GM12878 (cell line): ENCODE measurements around the gene FAM163B. TPM values are rescaled to one million over a fixed set of nuclear protein-coding genes. Genes with fewer than 3 reads are reported as not detected.

Source experiments
- ATAC-seq: fragments of 200-7000 bp; cut with Tn5 transposase; 3 replicates; pipeline ENCODE4 v1.9.1; 2020; ENCODE audit warnings: mild to moderate bottlenecking, moderate library complexity
- BruUV-seq: library from RNA; stranded (reverse); fragments of 400-500 nt; replicated peaks from 2 replicates; lab custom pipeline; 2021; lab: Mats Ljungman, UMichigan
- CTCF ChIA-PET: fragments of 300-600 bp; sonication (Branson Sonifier 250); formaldehyde crosslinking; extraction: SDS; loops from one replicate; lab custom pipeline; 2021; ENCODE audit warnings: inconsistent platforms; lab: Yijun Ruan, JAX
- POLR2A ChIA-PET: fragments of 350-600 bp; formaldehyde crosslinking; extraction: SDS; loops from one replicate; lab custom pipeline; 2021; ENCODE audit warnings: inconsistent platforms; lab: Charles Lee
- RAD21 ChIA-PET: fragments of 300-600 bp; sonication (Branson Sonifier 250); formaldehyde crosslinking; loops from one replicate; lab custom pipeline; 2023; ENCODE audit warnings: antibody characterized with exemption; ENCODE audit not compliant: unreplicated experiment; lab: Charles Lee
- SMC1A ChIA-PET: fragments of 300-600 bp; sonication (Branson Sonifier 250); formaldehyde crosslinking; loops from one replicate; lab custom pipeline; 2023; ENCODE audit not compliant: unreplicated experiment, uncharacterized antibody; lab: Charles Lee
- DNase-seq: peaks from one replicate; pipeline ENCODE4 v3.0.0-alpha.2; 2011; ENCODE audit warnings: low read depth, low spot score
- FAIRE-seq: peaks from 3 replicates; lab custom pipeline; 2011; peaks lifted over from hg19 to GRCh38; lab: Jason Lieb, UNC
- H2AFZ ChIP-seq: 2 replicates; pipeline ENCODE4 v1.6.0; 2011; ENCODE audit warnings: low read depth, low read length, control low read depth; ENCODE audit not compliant: control insufficient read depth
- H3K27ac ChIP-seq: 2 replicates; pipeline ENCODE4 v1.5.1; 2011; ENCODE audit warnings: control low read depth; ENCODE audit not compliant: control insufficient read depth, insufficient read depth
- H3K27me3 ChIP-seq, 2 experiments: replicated peaks in 1 of 2; 2 replicates each; pipeline versions ENCODE4 v1.6.0 to v1.6.1; 2011; ENCODE audit warnings: low read length in 1 of 2; ENCODE audit not compliant: control insufficient read depth in 2 of 2, insufficient read depth in 2 of 2
- H3K36me3 ChIP-seq, 2 experiments: 2 replicates each; pipeline ENCODE4 v1.5.1; 2011; ENCODE audit warnings: low read length in 1 of 2; ENCODE audit not compliant: control insufficient read depth in 2 of 2, insufficient read depth in 2 of 2
- H3K4me1 ChIP-seq: 2 replicates; pipeline ENCODE4 v1.6.1; 2011; ENCODE audit warnings: mild to moderate bottlenecking, low read length, moderate library complexity, mixed read lengths; ENCODE audit not compliant: control insufficient read depth, insufficient read depth
- H3K4me2 ChIP-seq: 2 replicates; pipeline ENCODE4 v1.6.0; 2011; ENCODE audit warnings: control low read depth; ENCODE audit not compliant: control insufficient read depth, insufficient read depth
- H3K4me3 ChIP-seq: fragments of 200-600 bp; sonication (generic); 2 replicates; pipeline ENCODE4 v1.5.1; 2016
- H3K79me2 ChIP-seq: 2 replicates; pipeline ENCODE4 v1.6.0; 2011; ENCODE audit warnings: low read length; ENCODE audit not compliant: control insufficient read depth, insufficient read depth
- H3K9ac ChIP-seq: 2 replicates; pipeline ENCODE4 v1.8.0; 2011; ENCODE audit warnings: low read length, control low read depth, mixed read lengths; ENCODE audit not compliant: control insufficient read depth, insufficient read depth
- H3K9me3 ChIP-seq: replicated peaks from 3 replicates; pipeline ENCODE4 v1.5.1; 2011; ENCODE audit warnings: mild to moderate bottlenecking, low read length; ENCODE audit not compliant: control insufficient read depth, insufficient read depth
- H4K20me1 ChIP-seq: 2 replicates; pipeline ENCODE4 v1.6.0; 2011; ENCODE audit not compliant: control insufficient read depth, insufficient read depth
- BHLHE40 ChIP-seq, 2 experiments: fragments of 450-650 bp in 1 of 2; IDR thresholded peaks; 2 replicates each; pipeline ENCODE4 v1.6.1; 2011 to 2017; ENCODE audit warnings: low read depth in 2 of 2, borderline replicate concordance in 1 of 2, improper control_type of control experiment in 1 of 2, low read length in 1 of 2, mild to moderate bottlenecking in 1 of 2
- CBX5 ChIP-seq: sonication (generic); IDR thresholded peaks from 2 replicates; pipeline ENCODE4 v1.6.1; 2016; ENCODE audit warnings: low read depth, moderate library complexity, mild to moderate bottlenecking, inconsistent platforms
- IRF4 ChIP-seq: IDR thresholded peaks from 2 replicates; pipeline ENCODE4 v1.6.1; 2011; ENCODE audit warnings: low read depth, low read length
- NBN ChIP-seq: fragments of 450-650 bp; IDR thresholded peaks from 2 replicates; pipeline ENCODE4 v1.6.1; 2016
- NFYA ChIP-seq: IDR thresholded peaks from 2 replicates; pipeline ENCODE4 v1.6.1; 2011; ENCODE audit warnings: low read depth, mild to moderate bottlenecking, low read length, improper control_type of control experiment, borderline replicate concordance
- RELB ChIP-seq: fragments of 450-650 bp; IDR thresholded peaks from 2 replicates; pipeline ENCODE4 v1.6.1; 2017; ENCODE audit warnings: low read depth, mild to moderate bottlenecking, moderate library complexity
- SMAD1 ChIP-seq: fragments of 450-650 bp; IDR thresholded peaks from 2 replicates; pipeline ENCODE4 v1.6.1; 2018; ENCODE audit warnings: mild to moderate bottlenecking, low read depth; ENCODE audit not compliant: partially characterized antibody
- YY1 ChIP-seq: IDR thresholded peaks from 2 replicates; pipeline ENCODE4 v1.6.1; 2011; ENCODE audit warnings: low read depth, mild to moderate bottlenecking, low read length
- WGBS: methylation state at CpG from one replicate; pipeline ENCODE4 v1.1.6; 2016; ENCODE audit warnings: low lambda C conversion rate; ENCODE audit not compliant: insufficient replicate concordance, insufficient coverage; ENCODE audit errors: missing lambda C conversion rate; 5-methylcytosine and 5-hydroxymethylcytosine counted together
- in situ Hi-C: fragments of 300-500 bp; cut with MboI; formaldehyde crosslinking; loops from 9 replicates; pipeline ENCODE4 v1.14.3; 2018; ENCODE audit warnings: mixed read lengths
- intact Hi-C: fragments of 100-400 bp; cut with micrococcal nuclease; formaldehyde crosslinking; loops from one replicate; pipeline ENCODE4 v1.14.2; 2022; ENCODE audit not compliant: unreplicated experiment
- polyA plus RNA-seq, 11 experiments: library from polyadenylated mRNA; depleted of rRNA in 4 of 11; unstranded in 6 of 11; stranded (reverse) in 5 of 11; fragments of >200 nt; fragmentation: Nextera tagmentation in 4 of 11; fragmentation: Illumina TruSeq in 1 of 11; extraction: Ambion mirVana in 4 of 11; extraction: Trizol in 1 of 11; gene quantifications; 1 replicate in 1 of 11; 2 replicates in 10 of 11; pipeline versions ENCODE4 v1.2.1 to v1.2.3, GENCODE V29; 2011 to 2016; ENCODE audit warnings: inconsistent platforms in 2 of 11, missing spikeins in 2 of 11, low read depth in 1 of 11
- total RNA-seq, 4 experiments: library from RNA; depleted of rRNA in 3 of 4; stranded (reverse); fragments of >200 nt in 3 of 4; fragmentation: Illumina TruSeq in 1 of 4; extraction: Trizol in 1 of 4; gene quantifications; 2 replicates each; pipeline versions ENCODE4 v1.2.1 to v1.2.3, GENCODE V29; 2013 to 2021

FAM163B gene
- total and polyA plus RNA-seq, 10 of the 15 experiments (the other 5 are each of a cell fraction or from before 2014, with no cell fraction given): not detected

- intact Hi-C loops (no loop called here), in situ Hi-C loops (no loop called here)
- BruUV-seq: no TSS peak
- no peaks in the 10 kb centered on the region for H4K20me1 ChIP-seq
- no peaks in the 10 kb centered on the region for H3K4me1 ChIP-seq
- 20% methylated on average over 6 of the region's 7 CpGs for WGBS
- ATAC-seq (no peak), DNase-seq (no peak)
- CTCF ChIA-PET: no interaction called here
- RAD21 ChIA-PET: no interaction called here
- H3K27ac ChIP-seq: no peak overlapping the region
- peaks cover 0 to 4% of the 10 kb centered on the region in 2 experiments; a peak in 2 of 4 replicates for H3K27me3 ChIP-seq
- no peak overlapping the region for H3K4me3 ChIP-seq
- H3K79me2 ChIP-seq: no peaks in the 10 kb centered on the region
- H3K9ac ChIP-seq: no peak overlapping the region
- SMC1A ChIA-PET: no interaction called here
- no peak for TF ChIP-seq NBN
- TF ChIP-seq SMAD1: no peak
- no peak for TF ChIP-seq YY1
- TF ChIP-seq, all 136 proteins: peak for 0
- H2AFZ ChIP-seq: no peak overlapping the region
- H3K36me3 ChIP-seq: no peaks in the 10 kb centered on the region
- POLR2A ChIA-PET: no interaction called here
- no peak overlapping the region for H3K4me2 ChIP-seq
- no peak for FAIRE-seq
- H3K9me3 ChIP-seq: no peaks in the 10 kb centered on the region; the same call in 1 of the 3 replicates
These were observed 10.2 kb downstream of the FAM163B start for GRCh38 chr9:133598978-133599377.

- Histone ChIP-seq H3K4me2 (no peak overlapping the region), H3K9ac (no peak overlapping the region), H4K20me1 (no peaks in the 10 kb centered on the region), H3K4me1 (no peaks in the 10 kb centered on the region), H3K36me3 (no peaks in the 10 kb centered on the region), H3K79me2 (no peaks in the 10 kb centered on the region), H3K9me3 (no peaks in the 10 kb centered on the region; the same call in 1 of the 3 replicates), H3K27ac (no peak overlapping the region), H3K4me3 (no peak overlapping the region), H3K27me3 (no peaks in the 10 kb centered on the region; a peak in 1 of 4 replicates), H2AFZ (no peak overlapping the region)
- ChIA-PET RAD21 (no interaction called here), SMC1A (interaction anchor here (0.7 kb wide), 1 partner anchor 813 kb away, joined by 3 read pairs; no protein-coding TSS in a partner anchor), CTCF (no interaction called here), POLR2A (no interaction called here)
- TF ChIP-seq NFYA (no peak), RELB (no peak), BHLHE40 (IDR thresholded peaks at IDR 0.05; ENCODE audit: borderline replicate concordance in 1 of 2, low read depth in 2 of 2, low read length in 1 of 2) (no peak), CBX5 (peak; percentile 98), IRF4 (no peak)
- BruUV-seq: no TSS peak
- in situ Hi-C loops: no loop called here
- intact Hi-C loops: no loop called here
- no peak for DNase-seq
- no peak for ATAC-seq
- 33% methylated on average over 7 of the region's 7 CpGs for WGBS
- FAIRE-seq: no peak
These were observed 11.8 kb downstream of the FAM163B start for GRCh38 chr9:133597316-133597957.
